22Rv1 (cell line): ENCODE measurements around the gene AUTS2.

Experiments used
- ZFX ChIP-seq: fragments of 450-650 bp; IDR thresholded peaks from 2 replicates; pipeline ENCODE4 v1.6.1; 2017; ENCODE audit warnings: antibody characterized with exemption, borderline replicate concordance
- TF ChIP-seq, protein P1 (sequence below): fragments of 450-650 bp; IDR thresholded peaks from 2 replicates; pipeline ENCODE4 v1.5.1; 2017; ENCODE audit warnings: mild to moderate bottlenecking

- TF ChIP-seq, protein P1, sequence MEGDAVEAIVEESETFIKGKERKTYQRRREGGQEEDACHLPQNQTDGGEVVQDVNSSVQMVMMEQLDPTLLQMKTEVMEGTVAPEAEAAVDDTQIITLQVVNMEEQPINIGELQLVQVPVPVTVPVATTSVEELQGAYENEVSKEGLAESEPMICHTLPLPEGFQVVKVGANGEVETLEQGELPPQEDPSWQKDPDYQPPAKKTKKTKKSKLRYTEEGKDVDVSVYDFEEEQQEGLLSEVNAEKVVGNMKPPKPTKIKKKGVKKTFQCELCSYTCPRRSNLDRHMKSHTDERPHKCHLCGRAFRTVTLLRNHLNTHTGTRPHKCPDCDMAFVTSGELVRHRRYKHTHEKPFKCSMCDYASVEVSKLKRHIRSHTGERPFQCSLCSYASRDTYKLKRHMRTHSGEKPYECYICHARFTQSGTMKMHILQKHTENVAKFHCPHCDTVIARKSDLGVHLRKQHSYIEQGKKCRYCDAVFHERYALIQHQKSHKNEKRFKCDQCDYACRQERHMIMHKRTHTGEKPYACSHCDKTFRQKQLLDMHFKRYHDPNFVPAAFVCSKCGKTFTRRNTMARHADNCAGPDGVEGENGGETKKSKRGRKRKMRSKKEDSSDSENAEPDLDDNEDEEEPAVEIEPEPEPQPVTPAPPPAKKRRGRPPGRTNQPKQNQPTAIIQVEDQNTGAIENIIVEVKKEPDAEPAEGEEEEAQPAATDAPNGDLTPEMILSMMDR, result no peak
- TF ChIP-seq ZFX, result no peak
Measured at GRCh38 chr7:70669854-70670253, 1071.6 kb downstream of the AUTS2 start.
